DMS153 (cell line): ENCODE results near the gene RAB44.
"Not testable (repeated sequence)": the region's sequence is repeated elsewhere in the genome, so short reads cannot be mapped to it uniquely, and the experiment has no call there.

Experiments used
- DNase-seq: peaks from one replicate; lab custom pipeline; 2025; lab: John Stamatoyannopoulos, UW

RAB44 gene

GRCh38 chr6:36685926-36686667 lies 11.5 kb upstream of the RAB44 start:
- no peak for DNase-seq

GRCh38 chr6:36686668-36687513 lies 10.7 kb upstream of the RAB44 start:
- no peak for DNase-seq

DNA sequence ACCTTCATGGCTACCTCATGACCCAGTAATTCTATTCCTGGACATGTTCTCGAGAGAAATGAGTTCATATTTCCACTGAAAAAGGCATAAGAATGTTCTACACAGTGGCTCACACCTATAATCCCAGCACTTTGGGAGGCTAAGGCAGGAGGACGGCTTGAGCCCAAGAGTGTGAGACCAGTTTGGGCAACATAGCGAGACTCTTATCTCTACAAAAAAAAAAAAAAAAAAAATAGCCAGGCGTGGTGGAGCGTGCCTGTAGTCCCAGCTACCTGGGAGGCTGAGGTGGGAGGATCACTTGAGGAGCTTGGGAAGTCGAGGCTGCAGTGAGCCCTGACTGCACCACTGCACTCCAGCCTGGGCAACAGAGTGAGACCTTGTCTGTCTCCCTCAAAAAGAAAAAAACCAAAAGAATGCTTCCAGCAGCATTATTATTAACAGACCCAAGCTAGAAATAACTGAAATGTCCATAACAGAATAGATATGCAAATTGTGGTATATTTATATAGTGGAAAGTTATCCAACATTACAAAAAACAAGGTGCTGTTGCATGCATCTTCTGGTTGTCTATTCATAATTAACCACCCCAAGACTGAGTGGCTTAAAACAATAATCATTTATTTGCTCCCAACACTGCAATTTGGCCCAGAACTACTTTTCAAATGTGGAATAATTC lies 9.4 kb upstream of the RAB44 start:
- no peak for DNase-seq

DNA sequence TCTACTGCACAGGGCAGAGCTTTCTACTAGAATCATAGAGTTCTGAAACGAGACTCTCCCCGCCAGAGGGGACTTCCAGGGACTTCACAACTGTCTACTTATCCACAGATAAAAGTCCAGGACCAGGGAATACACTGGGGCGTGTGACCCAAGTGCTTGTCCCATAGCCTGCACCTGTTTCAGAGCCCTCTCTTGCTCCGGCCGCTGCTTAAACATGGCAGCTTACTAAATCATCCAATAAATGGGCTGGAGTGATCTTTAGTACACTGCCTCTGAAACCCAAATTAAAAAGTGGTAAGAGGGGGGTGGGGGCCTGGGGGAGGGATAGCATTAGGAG lies 8.9 kb upstream of the RAB44 start:
- DNase-seq: no peak

- DNase-seq: no peak
Observed at GRCh38 chr6:36691011-36691410, 6.6 kb upstream of the RAB44 start.

GRCh38 chr6:36691612-36692011 lies 6.0 kb upstream of the RAB44 start:
- no peak for DNase-seq

DNA sequence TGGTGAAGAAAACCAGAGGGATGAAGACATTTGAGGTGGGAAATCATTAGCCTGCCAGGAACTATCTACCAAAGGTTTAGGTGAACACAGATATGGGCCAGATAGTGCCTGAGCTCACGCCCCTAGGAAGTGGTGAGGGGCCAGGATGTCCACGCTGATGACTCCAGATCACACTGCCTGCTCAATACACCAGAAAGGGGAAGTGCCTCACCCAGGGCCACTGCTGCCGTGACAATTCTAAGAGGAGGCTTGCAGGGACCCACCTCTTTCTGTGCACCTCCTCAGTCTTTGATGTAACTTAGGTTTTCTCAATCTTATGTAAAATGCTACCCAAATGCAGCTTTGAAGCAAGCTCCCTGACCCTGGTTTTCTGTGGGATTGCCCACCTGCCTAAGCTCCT lies 5.4 kb upstream of the RAB44 start:
- DNase-seq: no peak

GRCh38 chr6:36692861-36693702 lies 4.5 kb upstream of the RAB44 start:
- DNase-seq: no peak

- DNase-seq: no peak
Observed at GRCh38 chr6:36694616-36695015, 3.0 kb upstream of the RAB44 start.

GRCh38 chr6:36695414-36695813 lies 2.2 kb upstream of the RAB44 start:
- no peak for DNase-seq

DNA sequence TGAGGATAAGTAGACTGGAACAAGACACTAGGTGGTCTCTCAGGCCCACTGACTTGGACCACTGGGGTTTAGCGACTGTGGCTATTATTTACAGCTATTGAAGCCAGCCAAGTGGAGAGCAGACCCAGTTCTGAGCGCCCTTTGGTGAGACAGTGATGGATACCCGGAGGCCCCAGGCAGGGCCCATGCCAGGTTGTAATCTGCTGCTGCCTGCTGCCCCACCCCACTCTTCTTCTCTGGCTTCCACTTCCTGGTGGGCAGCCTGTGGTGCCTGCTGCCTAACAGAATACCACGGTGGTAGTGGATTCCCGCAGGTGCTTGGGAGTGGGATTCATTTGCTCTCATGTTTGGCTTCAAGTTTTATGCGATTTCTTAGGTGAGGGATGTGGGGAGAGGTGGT lies 570 bp downstream of the RAB44 start:
- no peak for DNase-seq

GRCh38 chr6:36698871-36699271 lies 1.2 kb downstream of the RAB44 start:
- no peak for DNase-seq

DNA sequence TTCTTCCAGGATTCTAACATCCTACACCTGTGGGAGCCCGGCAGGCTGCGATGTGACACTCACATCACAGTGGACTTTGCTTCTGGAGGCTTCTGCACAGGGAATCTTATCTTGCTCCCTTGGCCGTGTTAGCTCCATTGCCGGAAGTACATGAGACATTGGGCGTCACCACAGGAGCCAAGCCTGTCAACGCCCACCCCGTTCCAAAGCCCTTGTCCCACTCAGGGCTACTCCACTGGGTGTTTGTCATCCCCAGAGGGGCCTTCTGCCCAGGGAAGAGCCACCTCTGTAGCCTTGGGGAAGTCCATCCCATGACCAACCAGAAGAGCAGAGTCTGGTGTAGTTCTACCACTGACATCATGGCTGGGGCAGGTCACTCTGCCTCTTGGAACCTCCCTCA lies 1.7 kb downstream of the RAB44 start:
- DNase-seq: no peak

- DNase-seq: no peak
Observed at GRCh38 chr6:36700071-36700812, 2.6 kb downstream of the RAB44 start.

GRCh38 chr6:36700831-36701230 lies 3.2 kb downstream of the RAB44 start:
- DNase-seq: no peak

DNA sequence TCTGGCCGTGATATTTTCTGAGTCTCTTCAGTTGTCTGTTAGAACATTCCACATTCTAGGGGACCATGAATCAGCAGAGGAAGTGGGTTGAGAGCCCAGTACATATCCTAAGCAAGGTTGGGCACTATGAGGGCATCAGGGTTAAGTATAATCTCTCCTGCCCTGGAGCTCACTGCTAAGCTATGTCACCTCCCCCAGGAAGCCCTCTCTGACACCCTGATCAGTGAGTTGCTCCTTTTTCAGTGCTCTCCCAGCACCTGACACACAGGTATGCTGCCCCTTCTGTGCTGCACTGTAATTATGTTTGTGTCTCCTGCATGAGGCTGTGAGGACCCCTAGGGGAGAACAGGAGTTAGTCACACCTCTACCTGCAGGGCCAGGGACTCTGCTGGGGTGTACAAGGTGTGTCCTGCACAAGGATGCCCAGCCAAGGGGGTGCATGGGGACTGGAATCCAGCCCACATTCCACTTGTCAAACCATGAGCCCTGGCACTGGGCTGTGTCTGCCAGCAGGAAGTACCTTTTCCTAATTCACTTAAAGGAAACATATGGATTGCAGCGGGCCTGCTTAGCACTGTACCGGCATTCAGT lies 3.9 kb downstream of the RAB44 start:
- no peak for DNase-seq

GRCh38 chr6:36702656-36703055 lies 5.0 kb downstream of the RAB44 start:
- no peak for DNase-seq

DNA sequence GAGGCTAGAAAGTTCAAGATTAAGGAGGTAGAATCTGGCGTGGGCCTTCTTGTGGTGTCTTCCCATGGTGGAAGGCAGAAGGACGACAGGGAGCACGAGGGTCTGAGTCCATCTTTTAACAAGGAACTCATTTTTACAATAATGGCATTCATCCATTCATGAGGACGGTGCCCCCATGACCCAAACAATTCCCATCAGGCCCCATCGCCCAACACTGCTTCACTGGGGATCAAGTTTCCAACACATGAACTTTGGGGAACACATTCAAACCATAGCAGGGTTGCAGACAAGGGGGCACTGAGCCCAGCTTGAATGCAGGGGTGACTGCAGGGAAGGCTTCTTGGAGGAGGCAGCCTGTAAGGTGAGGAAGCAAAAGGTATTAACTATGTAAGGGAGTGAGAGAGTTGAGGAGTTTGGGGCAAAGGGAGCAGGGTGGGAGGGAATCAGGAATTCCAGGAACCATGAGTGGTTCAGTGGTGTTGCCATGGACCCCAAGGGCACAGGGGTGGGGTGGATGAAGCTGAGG lies 5.5 kb downstream of the RAB44 start:
- DNase-seq: no peak

DNA sequence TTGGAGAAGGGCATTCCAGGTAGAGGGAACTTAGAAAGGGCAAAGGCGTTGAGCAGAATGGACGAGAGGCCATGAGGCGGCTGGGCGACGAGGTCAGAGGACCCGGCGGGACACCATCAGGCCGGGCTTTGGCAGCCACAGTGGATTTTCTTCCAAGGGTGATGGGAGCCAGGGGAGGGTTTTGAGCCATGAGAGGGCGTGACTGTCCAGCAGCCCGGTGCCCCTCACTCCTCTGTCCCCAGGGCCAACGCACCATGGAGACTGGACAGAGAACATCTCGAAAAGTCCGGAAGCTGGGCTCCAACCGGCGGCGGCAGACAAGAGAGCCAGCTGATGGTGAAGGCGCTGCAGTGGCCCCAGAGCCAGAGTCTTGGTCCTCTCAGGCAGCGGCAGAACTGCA lies 6.4 kb downstream of the RAB44 start:
- no peak for DNase-seq

DNA sequence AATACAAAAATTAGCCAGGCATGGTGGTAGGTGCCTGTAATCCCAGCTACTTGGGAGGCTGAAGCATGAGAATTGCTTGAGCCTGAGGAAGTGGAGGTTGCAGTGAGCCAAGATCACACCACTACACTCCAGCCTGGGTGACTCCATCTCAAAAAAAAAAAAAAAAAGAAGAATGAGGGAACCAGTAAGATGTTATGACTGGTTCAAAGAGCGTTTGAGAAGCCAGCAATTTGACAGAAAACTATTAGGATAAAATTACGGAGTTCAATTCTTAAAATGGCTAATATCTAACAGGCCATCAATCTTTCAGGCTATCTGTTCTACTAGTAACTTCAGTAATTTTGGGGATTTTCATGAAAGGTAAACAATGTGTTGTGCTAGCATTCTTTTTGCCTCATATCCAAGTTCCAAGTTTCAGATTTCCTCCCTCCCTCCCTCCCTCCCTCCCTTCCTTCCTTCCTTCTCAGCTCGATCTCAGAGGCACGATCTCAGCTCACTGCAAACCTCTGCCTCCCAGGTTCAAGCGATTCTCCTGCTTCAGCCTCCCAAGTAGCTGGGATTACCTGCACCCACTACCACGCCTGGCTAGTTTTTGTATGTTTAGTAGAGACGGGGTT lies 7.4 kb downstream of the RAB44 start:
- DNase-seq: not testable (repeated sequence)
